Spleen (tissue), 7 donors: ENCODE results near the gene ARL15.

Experiments used
- POLR2A ChIP-seq, 3 donors: fragments of 450-650 bp; IDR thresholded peaks; one replicate each; pipeline ENCODE4 v1.5.1; 2017; ENCODE audit warnings: antibody characterized with exemption in 3 of 3, mild to moderate bottlenecking in 1 of 3
- TF ChIP-seq, protein P1 (sequence below), 11 experiments: fragments of 200-600 bp in 7 of 11; fragments of 450-650 bp in 4 of 11; sonication (generic) in 4 of 11; IDR thresholded peaks in 8 of 11; conservative IDR thresholded peaks in 3 of 11; 1 replicate in 7 of 11; 2 replicates in 4 of 11; pipeline versions ENCODE4 v1.4.0 to v1.8.0; 2016 to 2021; ENCODE audit warnings: antibody characterized with exemption in 11 of 11, inconsistent platforms in 4 of 11, mild to moderate bottlenecking in 1 of 11
- donor health status: DM: no; HTN: no; CAD: no; lungs with moderate emphysema.
- donor health status: DM: no; HTN: no; CAD: no.
- donor health status: DM: no; HTN: no; CAD: no.

DNA sequence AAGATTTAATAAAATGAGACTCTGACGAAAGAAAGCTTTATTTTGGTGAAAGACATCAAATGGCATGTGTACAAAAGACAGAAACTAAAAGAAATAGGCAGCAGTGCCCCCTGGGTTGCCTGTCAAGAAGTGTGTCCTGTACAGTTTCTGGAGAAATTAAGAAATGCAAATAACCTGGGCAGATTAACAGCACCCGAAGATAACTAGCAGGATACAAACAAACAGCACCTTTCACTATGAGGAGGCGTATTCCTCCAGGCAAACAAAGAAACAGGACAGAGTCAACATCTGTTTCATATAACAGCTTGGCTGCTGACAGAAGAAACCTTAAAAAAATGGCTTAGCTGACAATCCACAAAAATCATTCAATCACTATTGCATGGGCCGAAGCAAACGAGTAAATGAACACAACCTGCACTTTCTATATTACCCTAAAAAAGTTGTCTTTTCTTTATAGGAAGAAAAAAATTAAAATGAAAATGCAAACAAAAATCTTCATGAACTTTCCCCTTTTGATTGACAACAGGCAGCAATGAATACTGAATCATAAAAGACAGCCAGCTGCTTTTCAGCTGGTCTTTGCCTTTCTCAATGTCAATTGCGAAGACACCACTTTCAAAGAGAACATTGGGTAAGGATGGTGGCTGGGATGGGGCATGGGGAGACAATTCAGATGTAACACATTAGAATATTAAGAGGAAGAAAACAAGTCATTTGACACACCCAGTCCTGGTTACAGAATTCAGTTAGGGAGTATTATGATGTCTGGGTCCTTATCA is 162.1 kb downstream of the ARL15 start:
- TF ChIP-seq, protein P1, sequence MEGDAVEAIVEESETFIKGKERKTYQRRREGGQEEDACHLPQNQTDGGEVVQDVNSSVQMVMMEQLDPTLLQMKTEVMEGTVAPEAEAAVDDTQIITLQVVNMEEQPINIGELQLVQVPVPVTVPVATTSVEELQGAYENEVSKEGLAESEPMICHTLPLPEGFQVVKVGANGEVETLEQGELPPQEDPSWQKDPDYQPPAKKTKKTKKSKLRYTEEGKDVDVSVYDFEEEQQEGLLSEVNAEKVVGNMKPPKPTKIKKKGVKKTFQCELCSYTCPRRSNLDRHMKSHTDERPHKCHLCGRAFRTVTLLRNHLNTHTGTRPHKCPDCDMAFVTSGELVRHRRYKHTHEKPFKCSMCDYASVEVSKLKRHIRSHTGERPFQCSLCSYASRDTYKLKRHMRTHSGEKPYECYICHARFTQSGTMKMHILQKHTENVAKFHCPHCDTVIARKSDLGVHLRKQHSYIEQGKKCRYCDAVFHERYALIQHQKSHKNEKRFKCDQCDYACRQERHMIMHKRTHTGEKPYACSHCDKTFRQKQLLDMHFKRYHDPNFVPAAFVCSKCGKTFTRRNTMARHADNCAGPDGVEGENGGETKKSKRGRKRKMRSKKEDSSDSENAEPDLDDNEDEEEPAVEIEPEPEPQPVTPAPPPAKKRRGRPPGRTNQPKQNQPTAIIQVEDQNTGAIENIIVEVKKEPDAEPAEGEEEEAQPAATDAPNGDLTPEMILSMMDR (IDR thresholded peaks at IDR 0.05 in 8 of 11, conservative IDR thresholded peaks at IDR 0.05 in 3 of 11): no peak
- TF ChIP-seq POLR2A (IDR thresholded peaks at IDR 0.05): no peak
